HUES64 (cell line): ENCODE results near the gene POLR2B.
"Not testable (repeated sequence)": the region's sequence is repeated elsewhere in the genome, so short reads cannot be mapped to it uniquely, and the experiment has no call there.

ENCODE experiments used
- H3K27ac ChIP-seq: 2 replicates; pipeline ENCODE4 v1.7.0; 2013; ENCODE audit warnings: low read depth, low read length, inconsistent platforms
- H3K27me3 ChIP-seq: 2 replicates; pipeline ENCODE4 v1.6.1; 2013; ENCODE audit warnings: mild to moderate bottlenecking, low read length; ENCODE audit not compliant: insufficient read depth
- H3K36me3 ChIP-seq: 2 replicates; pipeline ENCODE4 v1.6.1; 2013; ENCODE audit warnings: mild to moderate bottlenecking, low read length; ENCODE audit not compliant: insufficient read depth
- H3K4me1 ChIP-seq: 2 replicates; pipeline ENCODE4 v1.6.1; 2013; ENCODE audit warnings: mild to moderate bottlenecking, low read length, moderate library complexity; ENCODE audit not compliant: insufficient read depth
- H3K4me3 ChIP-seq: 2 replicates; pipeline ENCODE4 v1.5.1; 2013; ENCODE audit warnings: mild to moderate bottlenecking, low read length, moderate library complexity
- H3K9ac ChIP-seq: 2 replicates; pipeline ENCODE4 v1.6.1; 2013; ENCODE audit warnings: mild to moderate bottlenecking, low read depth, low read length
- H3K9me3 ChIP-seq: 2 replicates; pipeline ENCODE4 v1.6.1; 2013; ENCODE audit warnings: low read depth, low read length; ENCODE audit not compliant: insufficient read depth
- WGBS: fragments of 150-250, 120-280 bp; methylation state at CpG from one replicate; pipeline ENCODE4 v1.1.7; 2013; ENCODE audit warnings: missing lambda C conversion rate; 5-methylcytosine and 5-hydroxymethylcytosine counted together

Gene POLR2B

DNA sequence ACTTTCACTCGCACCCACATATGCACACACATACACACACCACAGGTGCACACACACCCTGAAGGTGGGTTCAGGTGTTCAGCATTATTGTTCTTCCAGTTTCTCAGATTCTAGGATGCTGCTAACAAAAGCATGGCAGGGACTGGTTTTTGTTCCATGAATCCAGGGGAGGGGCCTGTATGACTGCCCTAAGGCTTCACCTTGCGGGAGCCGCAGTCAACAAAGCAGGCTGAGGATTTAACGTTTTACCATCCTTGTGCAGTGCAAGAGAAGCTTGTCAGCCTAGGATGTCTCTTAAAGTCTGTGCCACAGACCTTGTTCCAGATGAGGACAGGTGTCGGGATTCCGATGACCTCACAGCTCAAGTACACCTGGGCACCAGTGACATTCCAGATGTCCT lies 61.8 kb downstream of the POLR2B start:
- Histone ChIP-seq H3K36me3 (no peaks in the 10 kb centered on the region), H3K9me3 (no peaks in the 10 kb centered on the region), H3K4me3 (no peak overlapping the region), H3K4me1 (no peaks in the 10 kb centered on the region), H3K27me3 (no peaks in the 10 kb centered on the region), H3K27ac (no peak overlapping the region), H3K9ac (no peak overlapping the region)
- 79% methylated on average over 6 of the region's 6 CpGs for WGBS

DNA sequence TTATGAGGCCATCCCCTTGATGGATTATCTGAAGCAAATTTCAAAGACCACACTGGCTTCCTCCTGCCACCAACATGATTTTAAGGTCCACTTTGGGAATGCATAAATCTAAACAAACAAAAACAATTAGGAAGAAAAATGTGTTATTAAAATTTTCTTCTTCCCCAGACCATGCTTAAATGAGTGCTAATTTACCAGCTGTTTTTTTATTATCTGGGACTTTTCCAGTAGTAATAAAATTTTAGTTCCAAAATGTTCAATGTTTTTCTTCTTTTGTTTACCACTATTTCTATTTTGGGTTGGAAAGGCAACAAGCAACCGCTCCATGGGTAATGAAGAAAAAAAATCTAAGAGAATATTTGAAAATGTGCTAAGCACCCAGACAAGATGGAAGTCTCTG lies 62.3 kb downstream of the POLR2B start:
- Histone ChIP-seq H3K9me3 (no peaks in the 10 kb centered on the region), H3K9ac (no peak overlapping the region), H3K4me1 (no peaks in the 10 kb centered on the region), H3K27me3 (no peaks in the 10 kb centered on the region), H3K36me3 (no peaks in the 10 kb centered on the region), H3K4me3 (no peak overlapping the region), H3K27ac (no peak overlapping the region)
- WGBS: 91% methylated on average over 1 of the region's 1 CpG

DNA sequence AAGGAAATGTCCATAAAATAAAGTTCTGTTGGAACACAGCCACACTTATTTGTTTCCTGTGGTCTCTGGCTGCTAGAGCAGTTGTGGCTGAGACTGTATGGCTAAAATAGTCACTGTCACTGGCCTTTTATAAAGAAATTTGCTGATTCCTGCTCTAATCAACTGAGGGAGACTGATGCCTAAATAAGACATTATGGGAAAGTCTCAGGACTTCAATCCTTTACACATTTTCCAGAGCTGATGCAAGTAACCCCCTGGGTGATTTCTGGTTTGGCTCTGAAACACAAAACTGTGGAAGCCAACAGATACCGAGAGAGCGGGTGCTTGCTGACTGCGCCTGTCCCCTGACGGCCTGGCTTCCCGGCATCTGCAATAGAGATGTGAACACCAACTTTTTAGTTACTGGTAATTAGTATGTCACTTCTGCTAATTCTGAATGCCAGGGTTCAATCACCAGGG lies 64.0 kb downstream of the POLR2B start:
- no peak overlapping the region for H3K27ac ChIP-seq

DNA sequence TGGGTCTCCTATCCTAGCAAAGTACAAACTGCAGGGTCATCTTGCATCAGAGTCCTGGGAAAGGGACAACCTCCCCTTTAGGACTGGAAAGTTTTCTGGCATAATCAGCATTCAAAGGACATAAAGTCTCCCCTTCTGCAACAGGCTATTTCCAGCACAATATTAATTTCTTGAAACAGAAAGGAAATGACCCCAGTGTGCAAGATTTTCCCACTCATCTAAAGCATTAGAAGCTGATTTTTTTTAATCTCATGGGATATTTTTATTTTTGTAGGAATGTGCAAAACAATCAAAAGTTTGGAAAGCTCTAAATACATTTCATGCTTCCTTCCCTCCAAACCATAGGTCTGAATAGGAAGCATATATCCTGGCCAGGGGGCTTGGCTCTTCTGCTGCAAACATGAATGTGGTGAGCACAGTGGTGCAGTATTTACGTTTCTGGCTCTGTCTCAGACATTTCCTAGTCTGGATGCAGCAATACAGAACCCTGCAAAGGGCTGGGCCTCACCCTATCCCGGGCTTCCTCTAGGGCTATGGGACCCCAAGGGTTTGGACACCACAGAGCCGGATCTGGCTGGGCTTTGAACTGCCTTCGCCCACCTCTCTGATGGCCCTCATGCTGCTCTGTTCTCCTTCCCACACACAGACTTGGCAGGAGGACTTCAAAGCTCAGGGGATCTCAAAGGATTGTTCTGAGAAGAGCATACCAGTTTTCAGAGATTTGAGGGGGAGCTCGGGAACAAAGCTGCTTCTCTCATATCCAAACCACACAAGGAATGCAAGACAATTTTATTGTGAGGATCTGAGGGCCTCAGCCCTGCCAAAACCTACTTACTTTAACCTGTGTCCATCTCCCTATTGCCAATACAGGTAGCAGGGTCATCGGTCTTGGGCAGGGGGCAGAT lies 64.9 kb downstream of the POLR2B start:
- Histone ChIP-seq H3K27me3 (no peaks in the 10 kb centered on the region), H3K9me3 (no peaks in the 10 kb centered on the region), H3K27ac (no peak overlapping the region), H3K4me3 (no peak overlapping the region), H3K9ac (no peak overlapping the region), H3K36me3 (no peaks in the 10 kb centered on the region), H3K4me1 (no peaks in the 10 kb centered on the region)
- WGBS: 88% methylated on average over 6 of the region's 6 CpGs

More for the DNA sequence above, 64.0 kb downstream of the POLR2B start:
- Histone ChIP-seq H3K4me3 (no peak overlapping the region), H3K4me1 (no peaks in the 10 kb centered on the region), H3K9ac (no peak overlapping the region), H3K36me3 (no peaks in the 10 kb centered on the region), H3K27me3 (no peaks in the 10 kb centered on the region), H3K9me3 (no peaks in the 10 kb centered on the region)
- 94% methylated on average over 5 of the region's 5 CpGs for WGBS

- Histone ChIP-seq H3K27me3 (no peaks in the 10 kb centered on the region), H3K4me3 (no peak overlapping the region), H3K4me1 (no peaks in the 10 kb centered on the region), H3K36me3 (no peaks in the 10 kb centered on the region), H3K9ac (no peak overlapping the region), H3K27ac (no peak overlapping the region), H3K9me3 (no peaks in the 10 kb centered on the region)
- WGBS: 89% methylated on average over 1 of the region's 1 CpG
These were observed 65.6 kb downstream of the POLR2B start for GRCh38 chr4:57044279-57044678.

DNA sequence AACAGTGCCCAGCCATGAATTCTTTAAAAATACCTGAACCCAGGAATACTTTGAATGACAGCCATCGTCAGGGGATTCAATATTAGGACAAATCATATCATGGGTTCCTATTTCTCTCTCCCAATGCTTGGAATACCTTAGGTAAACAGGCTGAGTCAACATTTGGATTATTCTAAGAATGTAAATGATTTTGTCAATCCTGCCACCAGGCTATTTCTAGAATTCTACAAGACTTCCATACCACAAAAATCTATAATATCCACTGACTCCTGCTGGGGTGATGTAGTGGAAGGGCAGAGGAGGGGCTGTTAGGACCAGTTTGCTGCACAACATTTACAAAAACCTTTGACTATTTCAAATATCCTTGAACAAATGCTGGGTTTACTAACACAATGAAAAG lies 66.3 kb downstream of the POLR2B start:
- no peaks in the 10 kb centered on the region for H3K36me3 ChIP-seq
- H3K4me1 ChIP-seq: no peaks in the 10 kb centered on the region
- WGBS: 100% methylated on average over 1 of the region's 1 CpG
- H3K9me3 ChIP-seq: no peaks in the 10 kb centered on the region
- no peak overlapping the region for H3K4me3 ChIP-seq
- no peaks in the 10 kb centered on the region for H3K27me3 ChIP-seq
- no peak overlapping the region for H3K27ac ChIP-seq
- H3K9ac ChIP-seq: no peak overlapping the region

DNA sequence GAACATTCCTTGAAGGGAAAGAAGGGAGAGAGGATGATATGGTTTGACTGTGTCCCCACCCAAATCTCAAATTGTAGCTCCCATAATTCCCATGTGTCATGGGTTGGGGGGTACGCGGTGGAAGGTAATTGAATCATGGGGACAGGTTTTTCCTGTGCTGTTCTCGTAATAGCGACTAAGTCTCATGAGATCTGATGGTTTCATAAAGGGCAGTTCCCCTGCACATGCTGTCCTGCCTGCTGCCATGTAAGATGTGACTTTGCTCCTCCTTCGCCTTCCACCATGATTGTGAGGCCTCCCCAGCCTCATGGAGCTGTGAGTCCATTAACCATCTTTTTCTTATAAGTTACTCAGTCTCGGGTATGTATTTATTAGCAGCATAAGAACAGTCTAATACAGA lies 68.3 kb downstream of the POLR2B start:
- H3K36me3 ChIP-seq: not testable (repeated sequence)

GRCh38 chr4:57048590-57049304 lies 70.1 kb downstream of the POLR2B start:
- H3K9me3 ChIP-seq: no peaks in the 10 kb centered on the region
- H3K27me3 ChIP-seq: no peaks in the 10 kb centered on the region
- no peak overlapping the region for H3K9ac ChIP-seq
- WGBS: 0% methylated on average over 1 of the region's 1 CpG
- H3K36me3 ChIP-seq: no peaks in the 10 kb centered on the region
- no peak overlapping the region for H3K27ac ChIP-seq
- no peak overlapping the region for H3K4me3 ChIP-seq
- no peaks in the 10 kb centered on the region for H3K4me1 ChIP-seq

More for the DNA sequence above, 68.3 kb downstream of the POLR2B start:
- H3K4me1 ChIP-seq, H3K9me3 ChIP-seq, H3K9ac ChIP-seq, H3K27me3 ChIP-seq, H3K4me3 ChIP-seq, H3K27ac ChIP-seq: not testable (repeated sequence)
- WGBS: 93% methylated on average over 6 of the region's 6 CpGs

- Histone ChIP-seq H3K9ac (no peak overlapping the region), H3K9me3 (no peaks in the 10 kb centered on the region), H3K4me3 (no peak overlapping the region), H3K36me3 (no peaks in the 10 kb centered on the region), H3K27me3 (no peaks in the 10 kb centered on the region), H3K27ac (no peak overlapping the region), H3K4me1 (no peaks in the 10 kb centered on the region)
- 94% methylated on average over 3 of the region's 3 CpGs for WGBS
These were observed 72.4 kb downstream of the POLR2B start for GRCh38 chr4:57051095-57051494.

DNA sequence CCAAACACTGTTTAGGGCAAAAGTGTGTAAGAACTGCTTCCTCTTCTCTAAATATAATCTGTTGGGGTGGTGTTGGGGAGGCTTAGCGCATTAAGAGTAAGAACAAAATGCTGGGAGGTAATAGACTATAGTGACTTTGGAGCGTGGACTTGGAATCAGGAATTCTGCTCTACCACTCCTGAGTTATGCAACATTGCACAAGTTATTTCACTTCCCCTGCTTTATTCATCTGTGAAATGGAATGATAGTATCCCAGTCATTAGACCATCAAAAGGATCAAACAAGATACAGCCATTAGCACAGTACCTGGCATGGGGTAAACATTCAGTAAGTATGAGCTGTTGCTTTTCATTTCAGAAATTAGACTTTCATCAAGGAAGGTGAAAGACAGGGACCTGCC lies 72.8 kb downstream of the POLR2B start:
- no peak overlapping the region for H3K4me3 ChIP-seq
- H3K9ac ChIP-seq: no peak overlapping the region
- no peak overlapping the region for H3K27ac ChIP-seq
- H3K9me3 ChIP-seq: no peaks in the 10 kb centered on the region
- whole genome bisulfite sequencing: 92% methylated on average over 2 of the region's 2 CpGs
- no peaks in the 10 kb centered on the region for H3K36me3 ChIP-seq
- no peaks in the 10 kb centered on the region for H3K4me1 ChIP-seq
- no peaks in the 10 kb centered on the region for H3K27me3 ChIP-seq

- WGBS: 80% methylated on average over 5 of the region's 5 CpGs
- Histone ChIP-seq H3K27me3 (no peaks in the 10 kb centered on the region), H3K27ac (no peak overlapping the region), H3K36me3 (no peaks in the 10 kb centered on the region), H3K9me3 (no peaks in the 10 kb centered on the region), H3K9ac (no peak overlapping the region), H3K4me3 (no peak overlapping the region), H3K4me1 (no peaks in the 10 kb centered on the region)
These were observed 74.8 kb downstream of the POLR2B start for GRCh38 chr4:57053508-57053907.
